SK-N-MC (cell line): ENCODE data around the gene PRDM16.

Source experiments
- EZH2 ChIP-seq: fragments of 200-600 bp; sonication (generic); IDR thresholded peaks from one replicate; pipeline ENCODE4 v1.6.1; 2017; ENCODE audit warnings: antibody characterized with exemption
- FOXP2 ChIP-seq: optimal IDR thresholded peaks from 2 replicates; pipeline ENCODE3; 2011; ENCODE audit warnings: mild to moderate bottlenecking, moderate library complexity; ENCODE audit not compliant: insufficient read depth; ENCODE audit errors: extremely low read length, control extremely low read depth
- POLR2AphosphoS5 ChIP-seq: IDR thresholded peaks from 2 replicates; pipeline ENCODE4 v1.6.1; 2012; ENCODE audit warnings: mild to moderate bottlenecking, low read depth, low read length, borderline replicate concordance

DNA sequence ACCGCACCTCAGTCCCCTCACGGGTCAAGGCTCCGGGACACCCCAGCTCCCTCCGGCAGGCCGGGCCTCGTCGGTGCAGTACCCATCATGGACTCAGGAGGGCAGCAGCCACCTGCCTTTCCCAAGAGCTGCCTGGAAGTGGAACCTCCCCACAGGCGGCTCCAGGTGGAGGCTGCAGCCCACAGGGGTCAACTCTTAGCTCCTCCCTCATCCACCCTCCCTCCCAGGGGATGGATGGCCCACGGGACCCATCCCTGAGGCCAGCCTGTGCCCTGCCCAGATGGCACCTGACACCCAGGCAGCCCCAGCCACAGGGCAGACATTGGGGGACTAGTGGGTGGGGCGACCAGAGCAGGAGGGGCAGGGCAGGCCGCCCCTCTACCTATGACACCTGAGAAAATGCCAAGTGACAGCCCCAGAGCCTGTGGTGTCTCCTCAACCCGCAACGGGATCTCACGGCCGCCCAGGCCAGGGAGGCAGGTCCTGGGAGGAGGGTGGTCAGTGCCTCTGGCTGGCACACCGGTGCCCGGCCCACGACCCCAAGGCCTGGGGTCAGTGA, 384.3 kb downstream of the PRDM16 start:
- TF ChIP-seq EZH2: no peak
- no peak for TF ChIP-seq POLR2AphosphoS5
- TF ChIP-seq FOXP2: no peak
